ENCODE measurements around the gene MID1. TPM values are rescaled to one million over a fixed set of nuclear protein-coding genes. Genes with fewer than 3 reads are reported as not detected.

The MID1 gene
- polyA plus RNA-seq, 3 donors = 0.05 to 0.10 TPM; not detected in 1

- no peaks in the 10 kb centered on the region for H3K36me3 ChIP-seq (replicated peaks in 1 of 2; ENCODE audit: control insufficient read depth in 1 of 2, insufficient read depth in 2 of 2, low read length in 2 of 2)
- no peaks in the 10 kb centered on the region for H3K27me3 ChIP-seq (ENCODE audit: control insufficient read depth in 2 of 2, insufficient read depth in 2 of 2, low read length in 2 of 2)
- TF ChIP-seq, protein P1, sequence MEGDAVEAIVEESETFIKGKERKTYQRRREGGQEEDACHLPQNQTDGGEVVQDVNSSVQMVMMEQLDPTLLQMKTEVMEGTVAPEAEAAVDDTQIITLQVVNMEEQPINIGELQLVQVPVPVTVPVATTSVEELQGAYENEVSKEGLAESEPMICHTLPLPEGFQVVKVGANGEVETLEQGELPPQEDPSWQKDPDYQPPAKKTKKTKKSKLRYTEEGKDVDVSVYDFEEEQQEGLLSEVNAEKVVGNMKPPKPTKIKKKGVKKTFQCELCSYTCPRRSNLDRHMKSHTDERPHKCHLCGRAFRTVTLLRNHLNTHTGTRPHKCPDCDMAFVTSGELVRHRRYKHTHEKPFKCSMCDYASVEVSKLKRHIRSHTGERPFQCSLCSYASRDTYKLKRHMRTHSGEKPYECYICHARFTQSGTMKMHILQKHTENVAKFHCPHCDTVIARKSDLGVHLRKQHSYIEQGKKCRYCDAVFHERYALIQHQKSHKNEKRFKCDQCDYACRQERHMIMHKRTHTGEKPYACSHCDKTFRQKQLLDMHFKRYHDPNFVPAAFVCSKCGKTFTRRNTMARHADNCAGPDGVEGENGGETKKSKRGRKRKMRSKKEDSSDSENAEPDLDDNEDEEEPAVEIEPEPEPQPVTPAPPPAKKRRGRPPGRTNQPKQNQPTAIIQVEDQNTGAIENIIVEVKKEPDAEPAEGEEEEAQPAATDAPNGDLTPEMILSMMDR (IDR thresholded peaks at IDR 0.05) = no peak
- H3K27ac ChIP-seq (ENCODE audit: low read depth in 1 of 2, low read length in 2 of 2) = no peak overlapping the region
- no peaks in the 10 kb centered on the region for H3K9me3 ChIP-seq (replicated peaks in 1 of 2; ENCODE audit: control insufficient read depth in 1 of 2, insufficient read depth in 1 of 2, low read length in 2 of 2)
- no peaks in the 10 kb centered on the region for H3K4me1 Mint-ChIP-seq
- DNase-seq = no peak
- H3K79me2 ChIP-seq (ENCODE audit: insufficient read depth, low read length) = no peaks in the 10 kb centered on the region
- no peak overlapping the region for H3K4me2 ChIP-seq (replicated peaks; ENCODE audit: extremely low read depth, low read length, poor library complexity, severe bottlenecking)
- no peak overlapping the region for H3K27ac Mint-ChIP-seq
- no peaks in the 10 kb centered on the region for H3K36me3 Mint-ChIP-seq
- H3K4me3 ChIP-seq (replicated peaks in 1 of 3; ENCODE audit: low read depth in 2 of 3, low read length in 3 of 3) = no peak overlapping the region
- H3K4me3 Mint-ChIP-seq = no peak overlapping the region
- H3K9ac ChIP-seq (ENCODE audit: insufficient read depth, low read length, poor library complexity, severe bottlenecking) = no peak overlapping the region
- H4K20me1 ChIP-seq (ENCODE audit: insufficient read depth, low read length) = no peaks in the 10 kb centered on the region
- no peak overlapping the region for H2AFZ ChIP-seq (ENCODE audit: insufficient read depth, low read depth, low read length, poor library complexity, severe bottlenecking)
- WGBS (ENCODE audit: insufficient coverage) = no CpG with 5 or more reads among the region's 2 CpGs
- H3K4me1 ChIP-seq (ENCODE audit: control insufficient read depth in 1 of 2, insufficient read depth in 2 of 2, low read length in 2 of 2) = no peaks in the 10 kb centered on the region
- intact Hi-C loops (cut with micrococcal nuclease) = no loop called here
- peaks cover 0 to 1% (median 1%) of the 10 kb centered on the region in 3 donors for H3K27me3 Mint-ChIP-seq (ENCODE audit: low read depth in 3 of 3)
- peaks cover 0 to 3% (median 0%) of the 10 kb centered on the region in 7 donors for H3K9me3 Mint-ChIP-seq
Observed at GRCh38 chrX:10537308-10537707, 83.1 kb downstream of the MID1 start.

GRCh38 chrX:10536744-10537143 is 83.6 kb downstream of the MID1 start:
- H3K4me3 Mint-ChIP-seq = no peak overlapping the region
- intact Hi-C loops (cut with micrococcal nuclease) = no loop called here
- no peaks in the 10 kb centered on the region for H3K27me3 ChIP-seq (ENCODE audit: control insufficient read depth in 2 of 2, insufficient read depth in 2 of 2, low read length in 2 of 2)
- H3K36me3 ChIP-seq (replicated peaks in 1 of 2; ENCODE audit: control insufficient read depth in 1 of 2, insufficient read depth in 2 of 2, low read length in 2 of 2) = no peaks in the 10 kb centered on the region
- H3K9me3 ChIP-seq (replicated peaks in 1 of 2; ENCODE audit: control insufficient read depth in 1 of 2, insufficient read depth in 1 of 2, low read length in 2 of 2) = no peaks in the 10 kb centered on the region
- no peaks in the 10 kb centered on the region for H3K79me2 ChIP-seq (ENCODE audit: insufficient read depth, low read length)
- no peaks in the 10 kb centered on the region for H4K20me1 ChIP-seq (ENCODE audit: insufficient read depth, low read length)
- peaks cover 0 to 1% (median 1%) of the 10 kb centered on the region in 3 donors for H3K27me3 Mint-ChIP-seq (ENCODE audit: low read depth in 3 of 3)
- peaks cover 0 to 3% (median 0%) of the 10 kb centered on the region in 7 donors for H3K9me3 Mint-ChIP-seq
- no peak overlapping the region for H3K9ac ChIP-seq (ENCODE audit: insufficient read depth, low read length, poor library complexity, severe bottlenecking)
- H3K36me3 Mint-ChIP-seq = no peaks in the 10 kb centered on the region
- H2AFZ ChIP-seq (ENCODE audit: insufficient read depth, low read depth, low read length, poor library complexity, severe bottlenecking) = no peak overlapping the region
- no peak overlapping the region for H3K4me3 ChIP-seq (replicated peaks in 1 of 3; ENCODE audit: low read depth in 2 of 3, low read length in 3 of 3)
- no peaks in the 10 kb centered on the region for H3K4me1 Mint-ChIP-seq
- H3K27ac Mint-ChIP-seq = no peak overlapping the region
- no peak for DNase-seq
- no CpG with 5 or more reads among the region's 5 CpGs for WGBS (ENCODE audit: insufficient coverage)
- H3K27ac ChIP-seq (ENCODE audit: low read depth in 1 of 2, low read length in 2 of 2) = no peak overlapping the region
- TF ChIP-seq, protein P1 (IDR thresholded peaks at IDR 0.05) = no peak
- H3K4me1 ChIP-seq (ENCODE audit: control insufficient read depth in 1 of 2, insufficient read depth in 2 of 2, low read length in 2 of 2) = no peaks in the 10 kb centered on the region
- no peak overlapping the region for H3K4me2 ChIP-seq (replicated peaks; ENCODE audit: extremely low read depth, low read length, poor library complexity, severe bottlenecking)
